Tibial artery (tissue), 4 donors: ENCODE measurements around the gene AGMO.

ENCODE experiments used
- DNase-seq, 2 donors: peaks; one replicate each; pipeline ENCODE4 v3.0.0-alpha.2; 2019
- H3K27ac ChIP-seq, 2 donors: fragments of 200-600 bp; sonication (generic) in 1 of 2; 1 replicate in 1 of 2; 2 replicates in 1 of 2; pipeline ENCODE4 v1.5.1; 2018 to 2019; ENCODE audit warnings: mild to moderate bottlenecking in 1 of 2
- H3K27me3 ChIP-seq, 2 donors: fragments of 200-600 bp; sonication (generic) in 1 of 2; one replicate each; pipeline versions ENCODE4 v1.5.1 to v1.6.0; 2016 to 2019
- H3K36me3 ChIP-seq, 3 donors: fragments of 200-600 bp; sonication (generic) in 2 of 3; one replicate each; pipeline ENCODE4 v1.5.1; 2016 to 2019; ENCODE audit warnings: mild to moderate bottlenecking in 2 of 3
- H3K4me1 ChIP-seq, 4 donors: fragments of 200-600 bp; sonication (generic) in 2 of 4; 1 replicate in 3 of 4; 2 replicates in 1 of 4; pipeline ENCODE4 v1.5.1; 2016 to 2019
- H3K4me3 ChIP-seq, 2 donors: fragments of 200-600 bp; sonication (generic) in 1 of 2; 1 replicate in 1 of 2; 2 replicates in 1 of 2; pipeline ENCODE4 v1.5.1; 2018 to 2019; ENCODE audit warnings: mild to moderate bottlenecking in 2 of 2
- H3K9me3 ChIP-seq, 3 donors: fragments of 200-600 bp; sonication (generic) in 1 of 3; one replicate each; pipeline ENCODE4 v1.5.1; 2016 to 2019
- intact Hi-C: fragments of 100-400 bp; cut with DNase I; formaldehyde crosslinking; loops from one replicate; pipeline ENCODE4 v1.15.0; 2023; ENCODE audit warnings: low total_unique reads
- TF ChIP-seq, protein P1 (sequence below), 2 experiments: fragments of 200-600 bp in 1 of 2; fragments of 450-650 bp in 1 of 2; IDR thresholded peaks; one replicate each; pipeline ENCODE4 v1.5.1; 2017 to 2019; ENCODE audit warnings: antibody characterized with exemption in 2 of 2, mild to moderate bottlenecking in 1 of 2, moderate library complexity in 1 of 2

AGMO gene

GRCh38 chr7:15399441-15399840 lies 162.4 kb downstream of the AGMO start:
- DNase-seq = no peak
- no peaks in the 10 kb centered on the region for H3K4me1 ChIP-seq
- H3K36me3 ChIP-seq = no peaks in the 10 kb centered on the region
- H3K9me3 ChIP-seq = no peaks in the 10 kb centered on the region
- H3K4me3 ChIP-seq = no peak overlapping the region
- no peaks in the 10 kb centered on the region for H3K27me3 ChIP-seq
- no peak overlapping the region for H3K27ac ChIP-seq
- TF ChIP-seq, protein P1, sequence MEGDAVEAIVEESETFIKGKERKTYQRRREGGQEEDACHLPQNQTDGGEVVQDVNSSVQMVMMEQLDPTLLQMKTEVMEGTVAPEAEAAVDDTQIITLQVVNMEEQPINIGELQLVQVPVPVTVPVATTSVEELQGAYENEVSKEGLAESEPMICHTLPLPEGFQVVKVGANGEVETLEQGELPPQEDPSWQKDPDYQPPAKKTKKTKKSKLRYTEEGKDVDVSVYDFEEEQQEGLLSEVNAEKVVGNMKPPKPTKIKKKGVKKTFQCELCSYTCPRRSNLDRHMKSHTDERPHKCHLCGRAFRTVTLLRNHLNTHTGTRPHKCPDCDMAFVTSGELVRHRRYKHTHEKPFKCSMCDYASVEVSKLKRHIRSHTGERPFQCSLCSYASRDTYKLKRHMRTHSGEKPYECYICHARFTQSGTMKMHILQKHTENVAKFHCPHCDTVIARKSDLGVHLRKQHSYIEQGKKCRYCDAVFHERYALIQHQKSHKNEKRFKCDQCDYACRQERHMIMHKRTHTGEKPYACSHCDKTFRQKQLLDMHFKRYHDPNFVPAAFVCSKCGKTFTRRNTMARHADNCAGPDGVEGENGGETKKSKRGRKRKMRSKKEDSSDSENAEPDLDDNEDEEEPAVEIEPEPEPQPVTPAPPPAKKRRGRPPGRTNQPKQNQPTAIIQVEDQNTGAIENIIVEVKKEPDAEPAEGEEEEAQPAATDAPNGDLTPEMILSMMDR (IDR thresholded peaks at IDR 0.05) = no peak
- intact Hi-C loops = no loop called here

GRCh38 chr7:15397922-15398760 lies 163.7 kb downstream of the AGMO start:
- Histone ChIP-seq H3K4me1 (no peaks in the 10 kb centered on the region), H3K4me3 (no peak overlapping the region), H3K36me3 (no peaks in the 10 kb centered on the region), H3K9me3 (no peaks in the 10 kb centered on the region), H3K27me3 (no peaks in the 10 kb centered on the region), H3K27ac (no peak overlapping the region)
- DNase-seq = no peak
- intact Hi-C loops = no loop called here
- TF ChIP-seq, protein P1 (IDR thresholded peaks at IDR 0.05) = no peak

DNA sequence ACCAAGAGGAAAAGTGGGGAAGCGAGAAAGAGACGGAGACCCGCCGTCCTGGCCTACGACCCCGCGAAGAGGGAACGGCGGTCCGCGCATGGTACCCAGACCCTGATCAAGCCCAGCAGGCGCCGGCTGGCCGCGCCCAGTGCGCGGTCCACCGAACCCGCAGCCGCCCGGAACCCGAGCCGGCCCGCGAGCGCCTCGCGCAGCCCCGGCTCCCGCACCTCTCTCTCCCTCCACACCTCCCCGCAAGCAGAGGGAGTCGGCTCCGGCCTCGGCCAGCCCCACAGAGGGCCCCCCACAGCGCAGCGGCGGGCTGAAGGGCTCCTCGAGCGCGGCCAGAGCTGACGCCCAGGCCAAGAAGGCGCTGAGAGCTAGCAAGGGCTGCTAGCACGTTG lies 164.7 kb downstream of the AGMO start:
- Histone ChIP-seq H3K27ac (no peak overlapping the region), H3K9me3 (no peaks in the 10 kb centered on the region), H3K27me3 (no peaks in the 10 kb centered on the region), H3K36me3 (no peaks in the 10 kb centered on the region), H3K4me3 (no peak overlapping the region), H3K4me1 (no peaks in the 10 kb centered on the region)
- no peak for DNase-seq
- intact Hi-C loops = no loop called here
- TF ChIP-seq, protein P1 (IDR thresholded peaks at IDR 0.05) = no peak

DNA sequence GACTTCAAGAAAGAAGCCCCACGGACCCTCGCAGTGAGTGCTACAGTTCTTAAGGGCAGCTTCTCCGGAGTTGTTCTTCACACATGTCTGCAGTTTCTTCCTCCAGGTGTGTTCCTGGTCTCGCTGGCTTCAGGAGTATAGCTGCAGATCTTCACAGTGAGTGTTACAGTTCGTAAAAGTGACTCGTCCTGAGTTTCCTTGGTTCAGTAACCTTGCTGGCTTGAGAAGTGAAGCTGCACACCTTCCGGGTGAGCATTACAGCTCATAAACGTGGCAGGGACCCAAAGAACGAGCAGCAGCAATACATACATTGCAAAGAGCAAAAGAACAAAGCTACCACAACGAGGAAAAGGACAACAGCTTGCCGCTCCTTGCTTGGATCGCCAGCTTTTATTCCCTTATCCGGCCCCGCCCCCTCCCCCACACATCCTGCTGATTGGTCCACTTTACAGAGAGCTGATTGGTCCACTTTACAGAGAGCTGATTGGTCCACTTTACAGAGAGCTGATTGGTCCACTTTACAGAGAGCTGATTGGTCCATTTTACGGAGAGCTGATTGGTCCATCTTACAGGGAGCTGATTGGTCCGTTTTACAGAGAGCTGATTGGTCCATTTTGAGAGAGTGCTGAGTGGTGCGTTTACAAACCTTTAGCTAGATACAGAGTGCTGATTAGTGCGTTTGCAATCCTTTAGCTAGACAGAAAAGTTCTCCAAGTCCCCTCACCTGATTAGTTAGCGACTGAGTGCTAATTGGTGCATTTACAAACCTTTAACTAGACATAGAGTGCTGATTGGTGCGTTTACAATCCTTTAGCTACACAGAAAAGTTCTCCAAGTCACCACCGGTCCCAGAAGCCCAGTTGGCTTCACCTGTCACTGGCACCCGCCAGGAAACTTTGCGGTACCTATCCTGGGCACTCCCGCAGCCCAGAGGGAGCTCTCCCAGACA lies 165.3 kb downstream of the AGMO start:
- Histone ChIP-seq H3K4me1 (no peaks in the 10 kb centered on the region), H3K9me3 (no peaks in the 10 kb centered on the region), H3K36me3 (no peaks in the 10 kb centered on the region), H3K4me3 (no peak overlapping the region), H3K27ac (no peak overlapping the region), H3K27me3 (no peaks in the 10 kb centered on the region)
- DNase-seq = no peak
- TF ChIP-seq, protein P1 (IDR thresholded peaks at IDR 0.05) = no peak
- intact Hi-C loops = no loop called here

DNA sequence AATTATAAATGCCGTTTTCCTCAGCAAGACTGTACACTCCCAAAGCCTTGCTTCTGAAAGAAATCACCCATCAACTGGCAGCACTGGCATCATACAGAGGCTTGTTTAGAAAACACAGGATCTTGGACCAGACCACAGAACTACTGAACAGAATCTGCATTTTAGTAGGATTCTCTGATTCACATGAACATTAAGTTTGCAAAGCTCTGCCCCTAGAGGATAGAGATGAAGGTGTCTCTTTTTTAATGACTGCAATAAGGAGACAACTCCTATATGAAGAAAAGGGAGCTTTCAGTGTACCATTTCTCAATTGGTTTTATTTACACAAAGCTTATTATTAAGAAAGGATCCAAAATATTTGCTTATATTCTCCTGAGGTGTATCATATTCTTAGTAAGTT lies 172.7 kb downstream of the AGMO start:
- TF ChIP-seq, protein P1 (IDR thresholded peaks at IDR 0.05) = no peak
- no peaks in the 10 kb centered on the region for H3K27me3 ChIP-seq
- no peaks in the 10 kb centered on the region for H3K4me1 ChIP-seq
- intact Hi-C loops = no loop called here
- no peaks in the 10 kb centered on the region for H3K36me3 ChIP-seq
- DNase-seq = no peak
- no peak overlapping the region for H3K27ac ChIP-seq
- H3K9me3 ChIP-seq = no peaks in the 10 kb centered on the region
- H3K4me3 ChIP-seq = no peak overlapping the region
